GM12891 (cell line): ENCODE results near the gene MRPS35.
"Not testable (repeated sequence)": the region's sequence is repeated elsewhere in the genome, so short reads cannot be mapped to it uniquely, and the experiment has no call there.

Experiments used
- POLR2A ChIP-seq: IDR thresholded peaks from 2 replicates; pipeline ENCODE4 v1.6.1; 2011; ENCODE audit warnings: low read depth, low read length, control low read depth
- POLR2AphosphoS5 ChIP-seq: IDR thresholded peaks from 2 replicates; pipeline ENCODE4 v1.6.1; 2011; ENCODE audit warnings: low read depth, low read length, control low read depth
- SPI1 ChIP-seq: IDR thresholded peaks from 2 replicates; pipeline ENCODE4 v1.6.1; 2011; ENCODE audit warnings: low read depth, low read length, control low read depth
- TAF1 ChIP-seq: IDR thresholded peaks from 2 replicates; pipeline ENCODE4 v1.6.1; 2011; ENCODE audit warnings: low read depth, low read length, control low read depth

- TF ChIP-seq POLR2A, TAF1, SPI1, POLR2AphosphoS5: not testable (repeated sequence)
These were observed 35.1 kb downstream of the MRPS35 start for GRCh38 chr12:27745734-27746133.
